DOHH2 (cell line): Measurements from ENCODE around the gene PRDX3.

Experiments
- H3F3A ChIP-seq: fragments of 200-600 bp; sonication (generic), shearing (Covaris generic); 2 replicates; pipeline ENCODE4 v1.6.0; 2016; ENCODE audit warnings: antibody characterized with exemption, mild to moderate bottlenecking; ENCODE audit not compliant: control insufficient read depth, insufficient read depth
- H3K27ac ChIP-seq: fragments of 200-600 bp; sonication (generic); 2 replicates; pipeline ENCODE4 v1.5.1; 2014; ENCODE audit warnings: low read depth, mild to moderate bottlenecking, low read length, moderate library complexity
- H3K27me3 ChIP-seq: fragments of 200-600 bp; sonication (generic); 2 replicates; pipeline ENCODE4 v1.6.1; 2014; ENCODE audit warnings: mild to moderate bottlenecking, low read length, mixed read lengths; ENCODE audit not compliant: control insufficient read depth
- H3K36me3 ChIP-seq: fragments of 200-600 bp; sonication (generic); 2 replicates; pipeline ENCODE4 v1.6.1; 2014; ENCODE audit warnings: mild to moderate bottlenecking, low read length, moderate library complexity, mixed read lengths; ENCODE audit not compliant: control insufficient read depth
- H3K4me1 ChIP-seq: fragments of 200-600 bp; sonication (generic); 2 replicates; pipeline ENCODE4 v1.6.1; 2014; ENCODE audit warnings: mild to moderate bottlenecking, low read length, mixed read lengths; ENCODE audit not compliant: control insufficient read depth
- H3K4me2 ChIP-seq: fragments of 200-600 bp; sonication (generic); 2 replicates; pipeline ENCODE4 v1.6.0; 2014; ENCODE audit warnings: mild to moderate bottlenecking, low read length, moderate library complexity
- H3K4me3 ChIP-seq: fragments of 200-600 bp; sonication (generic); 2 replicates; pipeline ENCODE4 v1.5.1; 2014; ENCODE audit warnings: mild to moderate bottlenecking, low read length, mixed read lengths
- H3K79me2 ChIP-seq: fragments of 200-600 bp; sonication (generic); 2 replicates; pipeline ENCODE4 v1.6.1; 2014; ENCODE audit warnings: mild to moderate bottlenecking, low read length, mixed read lengths; ENCODE audit not compliant: control insufficient read depth
- H3K9me2 ChIP-seq: fragments of 200-600 bp; sonication (generic); replicated peaks from 2 replicates; pipeline ENCODE4 v1.6.1; 2014; ENCODE audit warnings: mild to moderate bottlenecking, low read length, mixed read lengths; ENCODE audit not compliant: control insufficient read depth
- H3K9me3 ChIP-seq: fragments of 200-600 bp; sonication (generic); 2 replicates; pipeline ENCODE4 v1.6.1; 2014; ENCODE audit warnings: antibody characterized with exemption, low read length, mixed read lengths; ENCODE audit not compliant: control insufficient read depth, insufficient read depth
- H4K20me1 ChIP-seq: fragments of 200-600 bp; sonication (generic); 2 replicates; pipeline ENCODE4 v1.6.0; 2014; ENCODE audit warnings: low read depth, mild to moderate bottlenecking, antibody characterized with exemption, low read length, moderate library complexity; ENCODE audit not compliant: control insufficient read depth, insufficient read depth
- CTCF ChIP-seq: fragments of 200-600 bp; sonication (generic); IDR thresholded peaks from one replicate; pipeline ENCODE4 v1.5.1; 2014; ENCODE audit warnings: antibody characterized with exemption, mild to moderate bottlenecking, low read depth, low read length; ENCODE audit not compliant: poor library complexity, severe bottlenecking
- EZH2phosphoT487 ChIP-seq: fragments of 200-600 bp; sonication (generic); IDR thresholded peaks from 2 replicates; pipeline ENCODE4 v1.6.1; 2017; ENCODE audit warnings: borderline replicate concordance, mild to moderate bottlenecking, antibody characterized with exemption, low read length, moderate library complexity, mixed read lengths

Gene PRDX3

GRCh38 chr10:119221201-119221600 lies 42.6 kb upstream of the PRDX3 start:
- Histone ChIP-seq H3K27ac (no peak overlapping the region), H3K4me2 (no peak overlapping the region)

GRCh38 chr10:119219871-119220270 lies 41.3 kb upstream of the PRDX3 start:
- no peak overlapping the region for H3K27ac ChIP-seq
- H3K4me3 ChIP-seq: no peak overlapping the region
- peaks cover 17% of the 10 kb centered on the region for H3K27me3 ChIP-seq
- no peaks in the 10 kb centered on the region for H4K20me1 ChIP-seq
- TF ChIP-seq CTCF: no peak
- H3K4me1 ChIP-seq: no peaks in the 10 kb centered on the region
- H3K9me2 ChIP-seq: no peaks in the 10 kb centered on the region
- no peak overlapping the region for H3K4me2 ChIP-seq
- H3K79me2 ChIP-seq: no peaks in the 10 kb centered on the region
- H3K36me3 ChIP-seq: no peaks in the 10 kb centered on the region
- H3K9me3 ChIP-seq: no peaks in the 10 kb centered on the region
- peaks cover 2% of the 10 kb centered on the region; the same call in 1 of the 2 replicates for H3F3A ChIP-seq

More at GRCh38 chr10:119221201-119221600, 42.6 kb upstream of the PRDX3 start:
- TF ChIP-seq EZH2phosphoT487 (no peak), CTCF (no peak)
- Histone ChIP-seq H3K36me3 (no peaks in the 10 kb centered on the region), H3K27me3 (peaks cover 17% of the 10 kb centered on the region), H3K4me1 (no peaks in the 10 kb centered on the region), H3K9me2 (no peaks in the 10 kb centered on the region), H3F3A (peaks cover 2% of the 10 kb centered on the region; the same call in 1 of the 2 replicates), H3K79me2 (no peaks in the 10 kb centered on the region), H3K4me3 (no peak overlapping the region), H4K20me1 (no peaks in the 10 kb centered on the region), H3K9me3 (no peaks in the 10 kb centered on the region)

- H3K9me3 ChIP-seq: no peaks in the 10 kb centered on the region
- no peaks in the 10 kb centered on the region for H4K20me1 ChIP-seq
- no peaks in the 10 kb centered on the region for H3K79me2 ChIP-seq
Measured at GRCh38 chr10:119217991-119218490, 39.4 kb upstream of the PRDX3 start.

More at GRCh38 chr10:119217991-119218490, 39.4 kb upstream of the PRDX3 start:
- Histone ChIP-seq H3K27me3 (peaks cover 14% of the 10 kb centered on the region), H3F3A (peaks cover 2% of the 10 kb centered on the region; the same call in 1 of the 2 replicates), H3K4me3 (no peak overlapping the region), H3K27ac (no peak overlapping the region), H3K9me2 (no peaks in the 10 kb centered on the region), H3K36me3 (no peaks in the 10 kb centered on the region), H3K4me2 (no peak overlapping the region), H3K4me1 (peaks cover 3% of the 10 kb centered on the region; the same call in 1 of the 2 replicates)
- no peak for TF ChIP-seq CTCF
- TF ChIP-seq EZH2phosphoT487: no peak
